GM12892 (cell line): ENCODE measurements around the gene CORO6.

Source experiments
- POLR2A ChIP-seq: IDR thresholded peaks from 2 replicates; pipeline ENCODE4 v1.6.1; 2011; ENCODE audit warnings: low read depth, low read length, control low read depth
- POLR2AphosphoS5 ChIP-seq: IDR thresholded peaks from 2 replicates; pipeline ENCODE4 v1.6.1; 2011; ENCODE audit warnings: low read depth, low read length, control low read depth

DNA sequence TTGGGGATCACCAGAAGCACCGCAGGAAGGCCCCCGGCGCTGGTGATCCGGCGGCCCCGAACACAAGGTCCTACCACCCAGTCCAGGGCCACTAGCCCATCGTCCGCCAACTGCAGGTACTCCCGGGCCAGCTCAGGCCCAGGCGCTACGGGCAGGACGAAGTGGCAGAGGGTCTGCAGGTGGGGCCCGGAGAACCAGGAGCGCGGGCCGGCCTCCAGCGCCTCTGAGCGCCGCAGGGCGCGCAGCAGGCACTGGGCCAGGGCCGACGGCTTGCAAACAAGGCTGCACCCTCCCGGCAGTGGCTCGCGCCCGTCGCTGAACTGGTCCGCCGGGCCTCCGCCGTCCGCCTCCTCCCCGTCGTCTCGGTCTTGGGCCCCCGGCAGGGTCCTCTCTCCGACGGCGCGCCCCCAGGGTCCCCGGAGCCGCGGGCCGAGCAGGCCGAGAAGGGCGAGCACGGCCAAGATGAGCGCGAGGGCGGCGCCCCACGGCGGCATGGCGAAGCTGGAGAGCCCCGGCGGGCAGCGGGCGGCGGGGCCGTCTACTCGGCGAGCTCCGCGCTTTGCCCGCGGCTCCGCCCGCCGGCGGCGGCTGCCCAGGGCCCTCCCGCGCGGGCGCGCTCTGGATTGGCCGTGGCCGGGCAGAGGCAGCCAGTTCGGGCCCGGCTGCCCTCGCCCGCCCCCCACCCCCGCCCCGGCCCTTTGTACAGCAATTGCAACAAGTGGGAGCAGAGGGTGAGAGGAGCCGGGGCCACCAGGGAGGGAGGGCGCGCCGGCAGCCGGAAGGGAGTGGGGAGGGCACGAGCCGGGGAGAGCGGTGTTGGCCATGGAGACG lies 56.0 kb downstream of the CORO6 start, which contains the start of gene ABHD15:
- no peak for TF ChIP-seq POLR2AphosphoS5
- no peak for TF ChIP-seq POLR2A
